GM03348 (cell line): Measurements from ENCODE around the gene ZBED4.

Source experiments
- DNase-seq: peaks from one replicate; pipeline ENCODE4 v3.0.0; 2012; ENCODE audit warnings: low spot score

Gene ZBED4

DNA sequence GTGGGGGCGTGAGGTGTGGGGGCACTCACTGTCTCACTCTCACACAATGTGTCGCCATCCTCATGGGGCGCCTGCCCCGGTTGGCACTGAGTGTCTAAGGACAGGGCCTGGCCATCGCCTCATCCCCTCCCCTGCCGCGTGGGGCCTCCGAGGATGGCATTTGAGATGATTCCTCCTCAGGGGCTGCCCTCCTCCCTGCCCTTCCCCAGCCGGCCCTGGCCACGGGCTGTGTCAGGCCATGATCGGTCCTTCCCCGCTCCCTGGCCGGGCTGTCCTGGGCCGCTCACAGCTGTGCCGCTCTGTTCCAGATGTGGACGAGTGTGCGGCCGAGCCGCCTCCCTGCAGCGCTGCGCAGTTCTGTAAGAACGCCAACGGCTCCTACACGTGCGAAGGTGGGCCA, 69.3 kb downstream of the ZBED4 start:
- no peak for DNase-seq

DNA sequence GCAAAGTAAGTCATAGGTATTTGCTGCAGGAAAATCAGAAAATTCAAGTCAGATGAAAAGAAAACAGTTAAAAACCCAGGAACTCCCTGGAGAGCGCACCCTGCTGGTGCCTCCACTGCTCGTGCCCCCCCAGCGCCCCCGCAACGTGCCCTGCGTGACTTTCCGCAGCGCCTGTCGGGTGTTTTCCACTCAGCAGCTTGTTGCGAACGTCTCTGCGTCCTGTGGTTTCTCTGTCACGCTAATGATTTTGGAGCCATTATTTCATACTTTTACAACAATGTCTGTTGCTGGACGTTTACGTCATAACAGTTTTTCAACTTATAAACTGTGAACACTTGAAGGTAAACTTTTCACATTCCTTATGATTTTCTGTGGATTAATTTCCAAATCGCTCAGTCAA, 69.8 kb downstream of the ZBED4 start:
- DNase-seq: no peak

DNA sequence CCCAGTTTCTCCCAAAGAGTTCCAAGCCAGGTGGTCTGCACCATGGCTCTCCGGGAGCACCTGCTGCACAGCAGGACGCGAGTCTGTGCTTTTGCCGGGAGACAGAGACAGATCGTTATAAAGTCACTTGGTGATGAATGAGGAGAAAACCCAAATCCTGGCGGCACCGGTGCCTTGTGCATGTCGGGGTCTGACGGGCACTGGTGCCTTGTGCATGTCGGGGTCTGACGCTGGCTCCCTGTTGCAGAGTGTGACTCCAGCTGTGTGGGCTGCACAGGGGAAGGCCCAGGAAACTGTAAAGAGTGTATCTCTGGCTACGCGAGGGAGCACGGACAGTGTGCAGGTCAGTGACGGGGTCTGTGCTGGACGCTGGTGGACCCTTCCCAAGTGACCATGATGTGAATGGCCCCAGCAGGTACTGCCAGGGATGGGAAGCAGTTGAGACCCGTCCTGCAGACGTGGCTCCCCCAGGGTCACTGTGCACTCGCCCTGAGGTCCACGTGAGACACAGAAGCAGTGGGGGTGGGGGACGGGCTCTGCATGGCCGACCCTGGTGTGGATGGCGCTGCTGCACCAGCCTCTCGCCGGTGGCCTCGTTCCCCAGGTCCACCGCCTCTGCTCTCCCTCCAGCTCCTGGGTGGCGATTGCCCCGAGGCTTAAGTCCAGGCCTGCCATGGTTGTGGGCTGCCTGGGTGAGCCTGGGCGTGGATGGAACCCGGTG, 70.6 kb downstream of the ZBED4 start:
- DNase-seq: no peak

DNA sequence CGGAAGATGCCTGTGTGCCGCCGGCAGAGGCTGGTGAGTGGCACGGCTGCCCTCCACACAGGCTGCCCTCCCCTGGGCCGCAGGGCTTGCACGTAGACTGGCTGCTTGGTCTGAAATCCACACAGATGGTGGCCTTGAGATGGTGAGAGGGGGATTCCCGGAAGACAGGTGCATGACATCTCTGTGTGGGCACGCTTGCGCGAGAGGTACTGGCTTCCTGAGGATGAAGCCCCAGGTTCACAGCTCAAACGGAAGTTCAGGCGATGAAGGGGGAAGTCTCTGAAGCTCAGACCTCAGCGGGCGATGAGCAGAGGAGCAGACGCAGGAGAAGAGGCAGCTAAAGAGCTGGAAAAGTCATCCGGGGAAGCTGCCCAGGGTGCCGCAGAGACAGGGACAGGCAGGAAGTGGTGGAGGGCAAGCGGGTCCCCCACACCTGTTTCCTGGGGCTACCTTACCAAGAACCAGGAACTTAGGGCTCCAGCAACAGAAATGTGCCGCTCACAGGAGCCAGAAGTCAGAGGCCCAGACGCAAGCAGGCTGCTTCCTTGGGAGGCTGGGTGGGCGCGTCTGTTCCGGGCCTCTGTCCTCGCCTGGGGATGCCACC, 72.0 kb downstream of the ZBED4 start:
- DNase-seq: no peak

DNA sequence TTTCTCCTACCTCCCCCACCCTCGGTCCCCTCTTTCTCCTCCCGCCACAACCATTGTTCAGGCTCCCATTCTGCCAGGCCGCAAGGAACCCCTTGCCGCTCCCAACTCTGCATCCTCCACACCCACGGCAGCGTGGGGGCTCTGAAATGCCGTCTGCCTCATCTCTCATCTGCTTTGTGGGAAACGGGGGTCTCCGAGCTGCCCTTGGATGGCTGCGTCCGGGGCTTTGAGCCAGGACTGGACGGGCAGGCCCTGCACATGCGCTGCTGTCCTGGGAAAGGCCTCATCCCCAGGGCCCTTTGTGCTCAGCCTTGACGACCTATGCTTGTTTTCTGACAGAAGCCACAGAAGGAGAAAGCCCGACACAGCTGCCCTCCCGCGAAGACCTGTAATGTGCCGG, 73.3 kb downstream of the ZBED4 start:
- no peak for DNase-seq

DNA sequence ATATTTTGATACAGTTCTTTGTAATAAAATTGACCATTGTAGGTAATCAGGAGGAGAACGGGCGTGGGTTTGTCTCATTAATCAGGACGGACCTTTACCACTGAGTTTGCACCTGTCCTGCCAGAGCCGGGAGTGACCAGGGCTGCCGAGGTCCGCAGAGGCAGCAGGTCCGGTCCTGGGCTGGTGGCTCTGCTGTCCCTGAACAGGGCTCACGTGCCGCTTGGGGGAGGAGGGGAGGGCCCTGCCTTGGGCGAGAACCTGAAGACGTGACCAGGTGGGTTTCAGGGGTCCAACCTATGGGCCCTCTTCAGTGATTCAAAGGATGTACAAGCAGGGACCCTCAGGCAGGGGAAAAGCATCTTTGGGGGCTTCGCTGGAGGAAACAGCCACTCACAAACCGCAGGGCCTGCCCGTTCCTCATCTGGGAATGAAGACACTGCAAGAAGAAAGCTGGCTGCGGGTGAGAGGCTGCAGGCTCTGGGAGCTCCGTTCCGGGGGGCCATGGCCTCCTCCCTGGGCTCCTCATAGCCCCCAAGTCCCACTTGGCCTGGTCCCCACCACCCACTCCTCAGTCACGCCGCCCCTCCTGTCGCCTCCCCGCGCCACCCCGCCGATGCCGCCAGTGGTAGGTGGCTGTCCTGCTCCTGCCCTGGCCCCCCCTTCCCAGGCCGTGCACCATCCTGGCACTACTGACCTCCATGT, 74.0 kb downstream of the ZBED4 start:
- no peak for DNase-seq

DNA sequence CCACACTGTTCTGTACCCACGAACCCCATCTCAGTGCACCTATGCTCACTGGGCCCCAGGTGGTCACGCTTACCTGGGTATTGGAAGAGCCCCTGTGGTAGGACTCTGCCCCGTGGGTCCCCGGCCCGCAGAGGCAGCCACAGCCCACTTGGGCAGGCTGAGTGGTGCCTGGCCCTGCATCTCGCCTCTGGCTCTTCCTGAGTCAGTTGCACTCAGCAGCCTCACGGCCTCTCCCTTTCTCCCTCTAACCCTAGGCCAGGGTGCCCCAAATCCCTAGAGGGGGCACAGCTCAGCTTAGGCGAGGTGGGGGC, 74.5 kb downstream of the ZBED4 start:
- no peak for DNase-seq

DNA sequence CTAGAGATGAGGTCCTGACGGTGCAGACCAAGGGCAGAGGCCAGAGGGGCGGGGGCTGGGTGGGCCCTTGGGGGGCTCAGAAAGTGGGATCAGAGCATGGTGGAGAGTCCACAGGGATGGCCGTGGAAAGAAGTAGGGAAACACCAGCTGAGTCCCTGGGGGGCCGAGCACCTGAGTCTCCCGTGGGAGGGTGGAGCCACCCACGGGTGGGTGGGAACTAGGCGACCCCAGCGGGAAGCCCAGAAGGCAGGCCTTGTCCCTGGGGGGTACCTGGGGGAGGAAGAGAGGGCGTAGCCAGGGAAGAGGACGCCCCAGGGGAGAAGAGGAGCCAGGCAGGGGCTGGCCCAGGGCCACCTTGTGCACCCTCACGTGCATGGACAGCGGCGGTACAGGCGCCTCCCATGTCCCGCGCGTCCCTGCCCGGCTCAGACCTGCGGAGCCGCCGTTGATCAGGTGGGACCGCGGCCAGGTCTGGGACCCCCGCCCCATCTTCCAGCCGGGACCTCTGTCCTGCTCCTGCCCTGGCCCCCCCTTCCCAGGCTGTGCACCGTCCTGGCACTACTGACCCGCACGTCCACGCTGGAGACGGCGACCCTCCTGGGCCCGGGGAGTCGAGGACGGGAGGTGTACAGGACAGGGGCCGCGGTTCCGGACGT, 75.0 kb downstream of the ZBED4 start:
- no peak for DNase-seq

DNA sequence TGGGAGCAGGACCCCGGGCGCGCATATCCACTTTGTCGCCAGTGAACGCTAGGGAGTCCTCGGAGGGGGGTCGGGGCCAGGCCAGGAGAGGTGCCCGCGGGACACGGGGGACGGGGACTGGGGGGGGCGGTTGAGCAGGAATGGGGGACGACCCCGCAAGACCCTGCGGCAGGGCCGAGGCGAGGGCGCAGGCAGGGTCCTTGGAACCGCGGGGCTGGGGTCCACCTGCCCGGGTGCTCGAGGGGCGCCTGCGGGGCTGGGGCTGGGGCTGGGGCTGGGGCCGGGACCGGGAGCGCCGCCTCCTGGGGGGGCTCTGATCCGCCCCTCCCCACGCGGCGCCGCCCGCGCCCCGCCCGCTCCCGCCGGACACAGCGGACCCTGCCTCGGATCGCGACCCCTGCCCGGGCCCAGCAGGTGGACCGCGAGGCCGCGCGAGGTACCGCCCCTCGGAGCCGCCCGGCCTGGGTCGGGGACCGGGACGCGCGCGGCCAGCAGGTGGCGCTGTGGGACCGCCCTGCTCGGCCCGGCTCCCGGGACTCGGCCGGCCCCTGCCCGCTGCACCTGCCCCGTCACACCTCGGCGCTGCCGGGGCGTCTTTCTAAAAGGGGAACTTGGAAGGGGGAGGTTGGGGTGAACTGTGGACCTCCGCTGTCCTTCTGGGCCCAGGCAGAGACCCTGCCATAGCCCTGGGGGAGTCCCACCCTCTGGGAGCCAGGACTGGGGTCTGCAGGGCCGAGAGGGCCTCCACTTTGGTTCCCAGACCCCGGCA, 75.8 kb downstream of the ZBED4 start:
- peak; percentile 93 for DNase-seq

DNA sequence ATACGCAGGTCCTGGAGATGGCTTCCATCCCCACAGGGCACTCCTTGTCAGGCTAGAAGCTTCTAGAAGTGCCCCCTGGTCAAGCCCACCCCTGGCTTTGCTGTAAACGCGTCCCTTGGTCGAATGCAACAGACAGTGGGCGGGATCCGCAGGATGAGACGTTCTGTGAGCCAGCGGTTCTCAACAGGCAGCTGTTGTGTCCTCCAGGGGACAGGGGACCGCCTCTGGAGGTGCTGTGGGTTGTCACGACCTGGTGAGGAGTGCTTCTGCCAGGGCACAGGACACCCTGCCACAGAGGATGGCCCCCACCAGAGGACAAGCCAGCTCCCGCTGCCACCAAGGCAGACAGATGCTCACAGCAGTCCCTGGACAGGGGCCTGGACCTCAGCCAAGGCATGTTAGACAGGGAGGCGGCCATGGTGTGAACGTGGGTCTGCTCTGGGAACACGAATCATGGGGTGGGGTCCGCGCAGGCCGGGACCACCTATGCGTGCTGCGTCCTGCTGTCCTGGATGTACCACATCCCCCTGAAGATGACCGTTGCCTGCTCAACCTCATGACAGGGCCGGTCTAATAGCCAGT, 76.4 kb downstream of the ZBED4 start:
- no peak for DNase-seq

DNA sequence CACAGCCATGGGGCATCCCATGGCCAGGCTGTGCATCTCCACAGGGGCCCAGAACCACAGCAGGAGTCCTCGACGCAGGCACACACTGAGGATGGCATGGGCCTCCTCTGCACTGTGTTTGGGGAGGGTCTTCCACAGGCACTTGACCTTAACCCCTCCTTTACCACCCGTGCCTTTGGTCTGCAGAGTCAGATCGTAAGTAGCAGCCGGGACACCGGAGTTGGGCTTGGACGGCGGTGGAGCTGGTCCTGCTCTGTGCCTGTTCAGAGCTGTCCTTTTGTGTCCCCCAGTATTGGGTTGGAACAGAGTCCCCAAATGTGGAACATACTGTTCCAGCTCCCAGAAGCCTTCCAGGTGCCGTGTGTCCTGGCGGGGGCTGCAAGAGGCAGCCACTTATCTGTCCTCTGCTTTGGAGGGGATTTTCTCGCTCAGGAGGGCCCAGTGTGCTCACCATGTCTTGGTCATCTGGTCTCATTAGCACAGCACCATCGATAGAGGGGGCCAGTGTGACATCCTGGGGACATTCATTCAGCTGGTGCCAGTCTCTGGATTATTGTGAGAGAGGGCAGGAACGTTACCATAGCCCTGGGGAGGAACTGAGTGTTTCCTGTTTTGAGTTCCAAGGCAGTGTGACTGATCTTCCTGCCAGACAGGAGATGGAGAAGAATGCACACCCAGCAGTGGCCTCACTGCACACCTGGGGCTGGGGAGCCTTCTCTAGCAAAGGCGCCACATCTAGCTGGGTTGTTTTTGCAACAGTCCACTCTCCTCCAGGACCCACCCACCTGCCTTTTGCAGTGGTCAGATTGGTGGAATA, 77.2 kb downstream of the ZBED4 start:
- peak; percentile 65 for DNase-seq

DNA sequence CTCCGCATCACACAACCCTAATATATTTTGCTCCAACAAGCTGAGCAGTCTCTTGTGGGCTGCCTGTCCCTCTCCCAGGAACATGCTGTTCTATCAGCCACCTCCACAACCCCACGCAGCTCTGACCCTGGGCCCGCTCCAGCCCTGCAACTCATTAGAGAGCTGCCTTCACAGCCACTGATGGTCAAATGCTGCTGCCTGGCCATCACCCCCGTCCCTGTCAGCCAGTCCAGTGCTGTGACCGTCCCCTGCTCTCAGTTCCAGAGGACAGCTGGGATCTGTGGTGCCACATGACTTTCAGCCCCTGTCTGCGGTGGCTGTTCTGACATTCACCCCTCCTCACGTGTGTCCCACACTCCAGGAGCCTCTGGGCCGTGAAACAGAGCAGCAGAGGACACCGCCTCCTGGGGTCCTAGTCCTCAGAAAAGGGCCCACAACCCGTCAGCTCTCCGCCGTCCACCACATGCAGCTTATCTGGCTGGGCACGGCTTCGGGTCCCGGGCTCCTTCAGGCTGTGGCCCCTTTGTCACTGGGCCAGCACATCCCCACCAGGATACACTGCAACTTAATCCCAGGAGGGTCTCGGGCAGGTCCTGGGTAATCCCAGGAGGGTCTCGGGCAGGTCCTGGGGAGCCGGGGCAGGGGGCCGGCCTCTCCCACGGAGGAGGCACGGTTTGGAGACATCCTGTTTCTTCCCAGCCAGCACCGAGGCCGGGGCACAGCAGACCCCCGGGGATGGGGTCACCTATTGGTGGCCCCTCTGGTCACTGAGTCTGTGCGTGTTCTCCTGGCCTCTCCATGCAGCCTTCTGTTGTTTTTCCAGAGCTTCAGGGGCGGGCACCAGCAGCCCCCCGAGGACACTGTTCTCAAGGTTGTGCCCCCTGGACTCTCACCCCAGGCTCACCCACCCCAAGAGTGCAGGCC, 79.9 kb downstream of the ZBED4 start:
- DNase-seq: no peak

DNA sequence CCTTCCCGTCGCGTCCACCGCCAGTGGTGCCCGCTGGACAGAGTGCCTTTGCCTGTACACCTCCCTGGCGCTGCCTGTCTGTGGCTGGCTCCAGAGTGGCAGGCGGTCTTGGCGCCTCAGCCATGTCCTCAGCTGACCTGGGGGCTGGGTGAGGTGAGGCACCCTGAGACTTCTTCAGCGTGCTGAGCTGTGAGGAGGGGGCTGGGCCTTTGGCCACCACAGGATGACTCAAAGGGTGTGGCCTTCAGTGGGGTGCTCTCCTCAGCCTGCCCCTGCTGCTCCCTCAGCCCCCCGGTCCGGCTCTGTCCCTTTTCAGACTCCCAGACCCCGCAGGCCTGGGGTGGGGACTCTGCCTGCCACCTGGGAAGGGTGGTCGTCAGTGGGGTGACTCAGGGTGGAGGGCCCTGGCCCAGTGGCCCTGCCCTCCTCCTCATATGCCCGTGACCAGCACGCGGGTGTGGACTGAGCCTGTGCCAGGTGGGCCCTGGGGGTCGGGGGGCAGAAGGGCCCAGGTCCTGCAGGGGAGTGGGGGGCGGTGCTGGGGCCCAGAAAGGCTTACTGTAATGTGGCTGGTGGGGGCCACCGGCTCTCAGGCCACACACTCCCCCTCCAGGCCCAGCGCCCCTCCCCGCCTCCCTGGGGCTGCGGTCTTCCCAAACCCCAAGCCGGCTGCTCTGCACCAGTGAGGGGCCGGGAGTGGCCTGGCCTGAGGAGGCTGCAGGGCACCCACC, 80.7 kb downstream of the ZBED4 start:
- no peak for DNase-seq

DNA sequence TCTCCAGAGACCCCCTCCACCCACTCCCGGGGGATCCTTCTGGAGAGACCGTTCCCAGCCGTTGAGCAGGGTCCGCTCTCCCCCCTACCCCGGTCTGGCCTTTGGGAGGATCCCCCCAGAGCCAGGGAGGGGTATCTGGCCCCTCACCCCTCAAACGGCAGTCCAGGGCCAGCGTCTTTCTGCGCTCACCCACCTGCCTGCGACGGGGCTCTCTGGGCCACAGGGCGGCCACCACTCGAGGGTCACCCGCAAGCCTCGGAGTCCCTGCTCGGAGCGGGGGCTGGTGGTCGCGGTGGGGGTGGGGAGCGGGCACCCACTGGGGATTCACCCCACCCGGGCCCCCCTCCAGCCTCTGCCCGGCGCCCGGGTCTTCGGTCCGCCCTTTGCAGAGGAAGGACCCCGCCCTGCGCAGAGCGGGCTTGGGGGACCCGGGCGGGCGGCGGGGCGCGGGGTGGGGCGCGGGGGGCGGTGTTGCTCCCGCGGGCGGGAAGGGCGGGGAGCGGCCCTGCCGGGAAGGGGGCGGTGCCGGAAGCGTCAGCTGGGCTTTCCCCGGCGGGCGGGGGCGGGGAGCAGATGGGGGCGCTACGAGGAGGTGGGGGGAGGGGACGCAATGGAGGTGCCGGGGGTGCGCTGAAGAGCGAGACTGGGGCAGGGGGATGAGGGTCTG, 81.4 kb downstream of the ZBED4 start:
- DNase-seq: peak; percentile 89

DNA sequence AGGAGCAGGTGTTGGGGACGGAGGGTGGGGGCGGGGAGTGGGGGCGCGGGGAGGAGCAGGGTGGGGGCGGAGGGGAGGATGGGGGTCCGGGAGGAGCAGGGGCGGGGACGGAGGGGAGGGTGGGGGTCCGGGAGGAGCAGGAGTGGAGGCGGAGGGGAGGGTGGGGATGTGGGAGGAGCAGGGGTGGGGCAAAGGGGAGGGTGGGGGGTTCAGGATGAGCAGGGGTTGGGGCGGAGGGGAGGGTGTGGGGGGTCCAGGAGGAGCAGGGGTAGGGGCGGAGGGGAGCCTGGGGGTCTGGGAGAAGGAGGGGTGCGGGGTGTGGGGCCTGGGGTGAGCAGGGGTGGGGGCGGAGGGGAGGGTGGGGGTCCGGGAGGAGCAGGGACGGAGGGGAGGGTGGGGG, 81.9 kb downstream of the ZBED4 start:
- no peak for DNase-seq

DNA sequence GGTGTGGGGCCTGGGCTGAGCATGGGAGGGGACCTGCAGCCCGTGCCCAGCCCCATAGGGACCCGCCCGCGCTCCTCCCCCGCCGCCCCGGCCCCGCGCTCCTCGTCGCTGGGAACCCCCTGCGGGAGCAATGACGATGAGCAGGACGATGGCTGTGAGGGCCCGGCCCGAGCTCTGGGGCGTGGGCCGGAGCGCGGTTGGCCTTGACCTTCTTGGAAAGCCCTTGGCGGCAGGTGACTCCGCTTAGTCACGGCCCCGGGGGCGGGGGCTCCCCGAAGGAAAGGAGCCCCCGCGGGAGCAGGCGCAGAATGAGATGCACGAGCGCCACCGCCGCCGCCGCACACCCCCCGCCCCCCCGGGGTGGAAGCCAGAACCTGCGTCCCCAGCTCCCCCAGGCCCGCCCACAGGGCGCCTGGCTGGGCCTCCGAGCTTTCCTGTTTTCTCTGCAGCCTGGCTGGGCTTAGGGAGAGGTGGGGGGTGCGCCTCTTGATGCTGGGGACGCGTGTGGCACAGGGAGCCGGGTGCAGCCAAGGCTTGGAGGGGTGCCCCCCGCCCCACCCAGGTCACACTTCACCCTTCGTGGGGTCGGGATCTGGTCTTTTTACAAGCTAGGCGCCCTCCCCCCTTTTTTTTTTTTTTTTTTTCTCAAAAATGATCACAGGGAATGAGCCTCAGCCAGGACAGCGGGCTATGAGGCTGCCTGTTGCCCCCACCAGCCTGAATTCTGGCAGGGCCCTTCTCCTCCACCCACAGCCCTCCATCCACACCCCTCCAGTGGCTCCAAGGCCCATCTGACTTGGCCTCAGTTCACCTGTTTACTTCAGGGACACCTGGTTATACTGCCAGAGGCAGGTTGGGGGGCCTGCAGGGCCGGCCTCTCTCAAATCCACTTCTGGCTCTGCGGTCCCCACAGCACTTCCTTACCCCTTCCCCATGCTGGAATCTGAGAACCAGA, 82.7 kb downstream of the ZBED4 start:
- peak; percentile 80 for DNase-seq

DNA sequence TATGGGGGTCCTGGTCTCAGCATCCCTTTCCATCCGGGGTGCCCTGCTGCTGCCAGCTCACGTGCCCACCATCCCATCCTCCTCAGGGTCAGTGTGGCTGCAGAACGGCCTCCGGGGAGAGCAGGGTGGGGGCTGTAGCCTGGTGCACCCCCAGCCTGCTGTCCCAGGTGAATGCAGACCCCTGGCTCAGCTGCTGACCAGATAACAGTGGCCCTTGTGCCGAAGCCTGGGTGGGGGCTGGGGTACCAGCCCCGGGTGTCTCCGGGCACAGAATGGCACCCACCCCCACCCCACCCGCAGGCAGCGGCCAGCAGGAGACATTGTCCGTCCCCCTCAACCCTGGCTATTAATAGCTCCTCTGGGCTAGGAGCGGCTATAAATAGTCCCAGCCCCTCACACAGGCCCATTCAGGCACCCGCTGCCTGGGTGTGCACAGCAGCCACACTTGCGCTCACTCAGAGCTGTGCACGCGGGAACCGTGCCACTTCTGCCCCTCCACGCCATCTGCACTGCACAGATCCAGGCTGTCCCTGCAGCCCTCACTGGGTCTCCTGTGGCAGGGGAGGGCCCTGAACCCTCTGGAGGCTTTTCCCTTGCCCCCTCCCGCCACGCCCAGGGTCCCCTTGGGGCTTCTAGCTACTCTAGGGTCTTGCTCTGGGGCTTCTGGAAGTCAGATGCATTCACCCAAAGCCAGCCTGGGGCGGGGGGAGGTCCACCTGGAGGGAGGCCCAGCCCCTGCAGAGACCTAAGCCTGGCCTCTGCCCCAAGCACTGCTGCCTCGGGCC, 83.5 kb downstream of the ZBED4 start:
- DNase-seq: no peak
